ENCODE data around the gene PDE4A. TPM values are rescaled to one million over a fixed set of nuclear protein-coding genes. Genes with fewer than 3 reads are reported as not detected.
"Not testable (repeated sequence)": the region's sequence is repeated elsewhere in the genome, so short reads cannot be mapped to it uniquely, and the experiment has no call there.

PDE4A gene
- total RNA-seq, 1 donor from 2014 or later: 1.8 TPM

- not testable (repeated sequence) for DNase-seq (ENCODE audit: low read depth in 2 of 2)
Observed at GRCh38 chr19:10462042-10462441, 41.7 kb downstream of the PDE4A start.

- no peak for DNase-seq (ENCODE audit: low read depth in 2 of 2)
Observed at GRCh38 chr19:10462557-10462956, 42.2 kb downstream of the PDE4A start.

- no peak for DNase-seq (ENCODE audit: low read depth in 2 of 2)
Observed at GRCh38 chr19:10464456-10464855, 44.1 kb downstream of the PDE4A start.

GRCh38 chr19:10467104-10467706 is 46.9 kb downstream of the PDE4A start:
- no peak for DNase-seq (ENCODE audit: low read depth in 2 of 2)

- DNase-seq (ENCODE audit: low read depth in 2 of 2): no peak
Observed at GRCh38 chr19:10468133-10468532, 47.8 kb downstream of the PDE4A start.

- DNase-seq (ENCODE audit: low read depth in 2 of 2): peak; percentile 51 to 59
Observed at GRCh38 chr19:10471909-10472308, 51.6 kb downstream of the PDE4A start.

- DNase-seq (ENCODE audit: low read depth in 2 of 2): peak in 1 of 2 donors; percentile 41
Observed at GRCh38 chr19:10473192-10473591, 52.9 kb downstream of the PDE4A start.

GRCh38 chr19:10474962-10475451 is 54.7 kb downstream of the PDE4A start:
- no peak for DNase-seq (ENCODE audit: low read depth in 2 of 2)

GRCh38 chr19:10478476-10478875 is 58.1 kb downstream of the PDE4A start:
- no peak for DNase-seq (ENCODE audit: low read depth in 2 of 2)

GRCh38 chr19:10478903-10479384 is 58.6 kb downstream of the PDE4A start:
- peak; percentile 93 to 95 for DNase-seq (ENCODE audit: low read depth in 2 of 2)

- no peak for DNase-seq (ENCODE audit: low read depth in 2 of 2)
Observed at GRCh38 chr19:10486551-10486950, 66.2 kb downstream of the PDE4A start.

- DNase-seq (ENCODE audit: low read depth in 2 of 2): no peak
Observed at GRCh38 chr19:10491472-10492047, 71.2 kb downstream of the PDE4A start.

GRCh38 chr19:10497371-10497770 is 77.0 kb downstream of the PDE4A start:
- no peak for DNase-seq (ENCODE audit: low read depth in 2 of 2)

GRCh38 chr19:10499550-10500246 is 79.4 kb downstream of the PDE4A start:
- no peak for DNase-seq (ENCODE audit: low read depth in 2 of 2)

- no peak for DNase-seq (ENCODE audit: low read depth in 2 of 2)
Observed at GRCh38 chr19:10500247-10500592, 79.9 kb downstream of the PDE4A start.

GRCh38 chr19:10501971-10502523 is 81.7 kb downstream of the PDE4A start:
- DNase-seq (ENCODE audit: low read depth in 2 of 2): peak; percentile 64 to 68

GRCh38 chr19:10502524-10503001 is 82.2 kb downstream of the PDE4A start:
- peak; percentile 92 to 96 for DNase-seq (ENCODE audit: low read depth in 2 of 2)

- peak; percentile 32 to 60 for DNase-seq (ENCODE audit: low read depth in 2 of 2)
Observed at GRCh38 chr19:10503002-10503789, 82.9 kb downstream of the PDE4A start, which contains the start of gene KEAP1. Gene KEAP1 (minus strand): TSS chr19:10503356. CDS start chr19:10500033, 3,323 bp downstream.

GRCh38 chr19:10505583-10506229 is 85.4 kb downstream of the PDE4A start:
- peak; percentile 73 to 79 for DNase-seq (ENCODE audit: low read depth in 2 of 2)

- DNase-seq (ENCODE audit: low read depth in 2 of 2): no peak
Observed at GRCh38 chr19:10508036-10508435, 87.7 kb downstream of the PDE4A start.

GRCh38 chr19:10508707-10509106 is 88.4 kb downstream of the PDE4A start:
- no peak for DNase-seq (ENCODE audit: low read depth in 2 of 2)
